ENCODE results near the gene ADCY10.

ADCY10 gene

GRCh38 chr1:167910530-167910929 lies 3.4 kb downstream of the ADCY10 start:
- H3K4me1 ChIP-seq (ENCODE audit: control insufficient read depth, insufficient read depth, low read length) = peaks cover 3% of the 10 kb centered on the region

GRCh38 chr1:167909691-167910180 lies 4.2 kb downstream of the ADCY10 start:
- H3K27ac ChIP-seq (ENCODE audit: insufficient read depth, low read depth, low read length, poor library complexity, severe bottlenecking) = no peak overlapping the region
- 92 to 93% methylated on average over 5 to 6 of the region's 6 CpGs for WGBS, 2 experiments
- H3K4me1 ChIP-seq (ENCODE audit: control insufficient read depth, insufficient read depth, low read length) = peaks cover 10% of the 10 kb centered on the region
- peaks cover 2% of the 10 kb centered on the region for H3K9me3 ChIP-seq (ENCODE audit: control insufficient read depth, low read length)
- no peaks in the 10 kb centered on the region for H3K36me3 ChIP-seq (ENCODE audit: control insufficient read depth, insufficient read depth, low read length)
- no peaks in the 10 kb centered on the region for H3K27me3 ChIP-seq (ENCODE audit: control insufficient read depth, insufficient read depth, low read length, poor library complexity, severe bottlenecking)
- H3K4me3 ChIP-seq (ENCODE audit: insufficient read depth, low read depth, low read length) = no peak overlapping the region

More at GRCh38 chr1:167910530-167910929, 3.4 kb downstream of the ADCY10 start:
- Histone ChIP-seq H3K27me3 (ENCODE audit: control insufficient read depth, insufficient read depth, low read length, poor library complexity, severe bottlenecking) (no peaks in the 10 kb centered on the region), H3K27ac (ENCODE audit: insufficient read depth, low read depth, low read length, poor library complexity, severe bottlenecking) (no peak overlapping the region), H3K36me3 (ENCODE audit: control insufficient read depth, insufficient read depth, low read length) (no peaks in the 10 kb centered on the region), H3K9me3 (ENCODE audit: control insufficient read depth, low read length) (peaks cover 2% of the 10 kb centered on the region), H3K4me3 (ENCODE audit: insufficient read depth, low read depth, low read length) (no peak overlapping the region)
- WGBS, 2 experiments = 93 to 100% methylated on average over 2 of the region's 2 CpGs

- Histone ChIP-seq H3K4me3 (ENCODE audit: insufficient read depth, low read depth, low read length) (no peak overlapping the region), H3K4me1 (ENCODE audit: control insufficient read depth, insufficient read depth, low read length) (peaks cover 11% of the 10 kb centered on the region), H3K9me3 (ENCODE audit: control insufficient read depth, low read length) (peaks cover 2% of the 10 kb centered on the region), H3K36me3 (ENCODE audit: control insufficient read depth, insufficient read depth, low read length) (no peaks in the 10 kb centered on the region), H3K27ac (ENCODE audit: insufficient read depth, low read depth, low read length, poor library complexity, severe bottlenecking) (peak overlapping the region; percentile 63), H3K27me3 (ENCODE audit: control insufficient read depth, insufficient read depth, low read length, poor library complexity, severe bottlenecking) (no peaks in the 10 kb centered on the region)
These were observed 8.3 kb downstream of the ADCY10 start for GRCh38 chr1:167905671-167906070.

GRCh38 chr1:167905182-167905581 lies 8.8 kb downstream of the ADCY10 start:
- Histone ChIP-seq H3K4me3 (ENCODE audit: insufficient read depth, low read depth, low read length) (no peak overlapping the region), H3K27ac (ENCODE audit: insufficient read depth, low read depth, low read length, poor library complexity, severe bottlenecking) (peak overlapping the region; percentile 63)

GRCh38 chr1:167904652-167905130 lies 9.2 kb downstream of the ADCY10 start:
- no peaks in the 10 kb centered on the region for H3K27me3 ChIP-seq (ENCODE audit: control insufficient read depth, insufficient read depth, low read length, poor library complexity, severe bottlenecking)
- H3K4me3 ChIP-seq (ENCODE audit: insufficient read depth, low read depth, low read length) = no peak overlapping the region
- no peak overlapping the region for H3K27ac ChIP-seq (ENCODE audit: insufficient read depth, low read depth, low read length, poor library complexity, severe bottlenecking)
- H3K9me3 ChIP-seq (ENCODE audit: control insufficient read depth, low read length) = no peaks in the 10 kb centered on the region
- peaks cover 11% of the 10 kb centered on the region for H3K4me1 ChIP-seq (ENCODE audit: control insufficient read depth, insufficient read depth, low read length)
- WGBS, 2 experiments = 76 to 81% methylated on average over 4 of the region's 4 CpGs
- no peaks in the 10 kb centered on the region for H3K36me3 ChIP-seq (ENCODE audit: control insufficient read depth, insufficient read depth, low read length)

More at GRCh38 chr1:167905182-167905581, 8.8 kb downstream of the ADCY10 start:
- H3K9me3 ChIP-seq (ENCODE audit: control insufficient read depth, low read length) = peaks cover under 1% of the 10 kb centered on the region
- H3K36me3 ChIP-seq (ENCODE audit: control insufficient read depth, insufficient read depth, low read length) = no peaks in the 10 kb centered on the region
- peaks cover 11% of the 10 kb centered on the region for H3K4me1 ChIP-seq (ENCODE audit: control insufficient read depth, insufficient read depth, low read length)
- 36 to 41% methylated on average over 3 of the region's 3 CpGs for WGBS, 2 experiments
- no peaks in the 10 kb centered on the region for H3K27me3 ChIP-seq (ENCODE audit: control insufficient read depth, insufficient read depth, low read length, poor library complexity, severe bottlenecking)

GRCh38 chr1:167900907-167901306 lies 13.0 kb downstream of the ADCY10 start:
- no peak overlapping the region for H3K4me3 ChIP-seq (ENCODE audit: insufficient read depth, low read depth, low read length)
- no peaks in the 10 kb centered on the region for H3K9me3 ChIP-seq (ENCODE audit: control insufficient read depth, low read length)
- H3K4me1 ChIP-seq (ENCODE audit: control insufficient read depth, insufficient read depth, low read length) = peaks cover 11% of the 10 kb centered on the region
- no peaks in the 10 kb centered on the region for H3K36me3 ChIP-seq (ENCODE audit: control insufficient read depth, insufficient read depth, low read length)
- WGBS, 2 experiments = 86 to 100% methylated on average over 1 to 2 of the region's 4 CpGs
- no peaks in the 10 kb centered on the region for H3K27me3 ChIP-seq (ENCODE audit: control insufficient read depth, insufficient read depth, low read length, poor library complexity, severe bottlenecking)
- H3K27ac ChIP-seq (ENCODE audit: insufficient read depth, low read depth, low read length, poor library complexity, severe bottlenecking) = no peak overlapping the region

- no peaks in the 10 kb centered on the region for H3K4me1 ChIP-seq (ENCODE audit: control insufficient read depth, insufficient read depth, low read length)
- H3K4me3 ChIP-seq (ENCODE audit: insufficient read depth, low read depth, low read length) = no peak overlapping the region
- H3K9me3 ChIP-seq (ENCODE audit: control insufficient read depth, low read length) = no peaks in the 10 kb centered on the region
- WGBS, 2 experiments = 91 to 93% methylated on average over 4 of the region's 4 CpGs
- H3K27me3 ChIP-seq (ENCODE audit: control insufficient read depth, insufficient read depth, low read length, poor library complexity, severe bottlenecking) = no peaks in the 10 kb centered on the region
- H3K36me3 ChIP-seq (ENCODE audit: control insufficient read depth, insufficient read depth, low read length) = no peaks in the 10 kb centered on the region
- no peak overlapping the region for H3K27ac ChIP-seq (ENCODE audit: insufficient read depth, low read depth, low read length, poor library complexity, severe bottlenecking)
These were observed 14.7 kb downstream of the ADCY10 start for GRCh38 chr1:167899253-167899681.

GRCh38 chr1:167898578-167899222 lies 15.2 kb downstream of the ADCY10 start:
- Histone ChIP-seq H3K36me3 (ENCODE audit: control insufficient read depth, insufficient read depth, low read length) (no peaks in the 10 kb centered on the region), H3K4me3 (ENCODE audit: insufficient read depth, low read depth, low read length) (no peak overlapping the region), H3K9me3 (ENCODE audit: control insufficient read depth, low read length) (no peaks in the 10 kb centered on the region), H3K27me3 (ENCODE audit: control insufficient read depth, insufficient read depth, low read length, poor library complexity, severe bottlenecking) (no peaks in the 10 kb centered on the region), H3K4me1 (ENCODE audit: control insufficient read depth, insufficient read depth, low read length) (no peaks in the 10 kb centered on the region), H3K27ac (ENCODE audit: insufficient read depth, low read depth, low read length, poor library complexity, severe bottlenecking) (no peak overlapping the region)
- WGBS, 2 experiments = 93 to 96% methylated on average over 7 to 9 of the region's 9 CpGs

- Histone ChIP-seq H3K27ac (ENCODE audit: insufficient read depth, low read depth, low read length, poor library complexity, severe bottlenecking) (no peak overlapping the region), H3K4me1 (ENCODE audit: control insufficient read depth, insufficient read depth, low read length) (no peaks in the 10 kb centered on the region), H3K4me3 (ENCODE audit: insufficient read depth, low read depth, low read length) (no peak overlapping the region), H3K27me3 (ENCODE audit: control insufficient read depth, insufficient read depth, low read length, poor library complexity, severe bottlenecking) (no peaks in the 10 kb centered on the region), H3K9me3 (ENCODE audit: control insufficient read depth, low read length) (no peaks in the 10 kb centered on the region), H3K36me3 (ENCODE audit: control insufficient read depth, insufficient read depth, low read length) (no peaks in the 10 kb centered on the region)
- WGBS, 2 experiments = 67 to 74% methylated on average over 2 of the region's 2 CpGs
These were observed 20.1 kb downstream of the ADCY10 start for GRCh38 chr1:167893798-167894197.

- no peaks in the 10 kb centered on the region for H3K36me3 ChIP-seq (ENCODE audit: control insufficient read depth, insufficient read depth, low read length)
- H3K4me3 ChIP-seq (ENCODE audit: insufficient read depth, low read depth, low read length) = no peak overlapping the region
- H3K4me1 ChIP-seq (ENCODE audit: control insufficient read depth, insufficient read depth, low read length) = no peaks in the 10 kb centered on the region
- H3K27ac ChIP-seq (ENCODE audit: insufficient read depth, low read depth, low read length, poor library complexity, severe bottlenecking) = no peak overlapping the region
- no peaks in the 10 kb centered on the region for H3K9me3 ChIP-seq (ENCODE audit: control insufficient read depth, low read length)
- H3K27me3 ChIP-seq (ENCODE audit: control insufficient read depth, insufficient read depth, low read length, poor library complexity, severe bottlenecking) = no peaks in the 10 kb centered on the region
These were observed 23.5 kb downstream of the ADCY10 start for GRCh38 chr1:167890400-167890799.
